Dedifferentiated amniotic fluid mesenchymal stem cell (primary cell): ENCODE results near the gene FCAMR.

Experiments
- DNase-seq: peaks from one replicate; pipeline ENCODE4 v3.0.0-alpha.2; 2016; ENCODE audit errors: extremely low spot score

Gene FCAMR

DNA sequence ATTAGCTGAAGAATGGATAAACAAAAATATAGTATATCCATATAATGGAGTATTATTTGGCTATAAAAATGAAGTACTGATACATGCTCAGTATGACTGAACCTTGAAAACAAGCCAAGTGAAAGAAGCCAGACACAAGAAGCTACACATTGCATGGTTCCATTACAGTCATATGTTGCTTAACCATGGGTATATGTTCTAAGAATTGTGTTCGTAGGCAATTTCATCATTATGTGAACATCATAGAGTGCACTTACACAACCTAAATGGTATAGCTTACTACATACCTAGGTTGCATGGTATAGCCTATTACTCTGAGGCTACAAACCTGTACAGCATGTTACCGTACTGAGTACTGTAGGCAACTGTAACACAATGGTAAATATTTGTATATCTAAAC is 28.6 kb upstream of the FCAMR start:
- DNase-seq, result no peak

DNA sequence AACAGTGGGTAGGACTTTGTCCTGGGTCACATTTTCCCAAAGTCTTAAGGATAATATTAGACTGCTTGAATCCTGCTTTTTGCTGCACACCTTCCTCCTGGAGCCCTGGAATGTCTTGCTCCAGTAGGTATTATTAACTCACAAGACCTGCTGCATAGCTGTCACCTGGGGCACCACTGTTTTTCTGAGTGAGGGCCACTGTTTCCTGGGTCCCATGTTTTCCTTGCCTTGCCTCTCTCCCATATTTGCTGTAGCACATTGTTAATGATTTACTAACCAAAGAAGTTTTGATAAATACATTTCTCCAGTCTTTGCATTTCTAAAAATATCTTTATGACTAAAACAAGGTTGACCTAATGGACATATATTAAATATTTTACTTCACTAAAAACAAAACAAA is 22.5 kb upstream of the FCAMR start:
- DNase-seq, result no peak

DNA sequence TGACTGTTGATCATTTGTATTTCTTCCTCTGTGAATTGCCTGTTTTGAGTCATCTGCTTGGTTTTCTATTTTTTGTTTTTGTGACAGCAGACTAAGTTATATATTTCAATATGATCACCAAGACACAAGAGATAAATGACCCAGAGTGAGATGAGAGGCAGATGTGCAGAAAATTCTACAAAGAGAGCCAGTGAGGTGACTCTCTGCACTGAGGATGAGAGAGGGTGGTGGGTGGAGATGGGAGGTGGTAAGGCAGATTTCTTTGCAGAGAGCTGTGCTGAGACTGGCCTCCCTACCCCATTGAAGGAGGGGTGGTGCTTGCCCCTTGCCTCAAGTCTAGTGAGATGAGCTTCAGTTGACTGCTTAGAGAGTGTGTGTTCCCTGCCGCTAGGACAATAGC is 17.6 kb upstream of the FCAMR start:
- no peak for DNase-seq

DNA sequence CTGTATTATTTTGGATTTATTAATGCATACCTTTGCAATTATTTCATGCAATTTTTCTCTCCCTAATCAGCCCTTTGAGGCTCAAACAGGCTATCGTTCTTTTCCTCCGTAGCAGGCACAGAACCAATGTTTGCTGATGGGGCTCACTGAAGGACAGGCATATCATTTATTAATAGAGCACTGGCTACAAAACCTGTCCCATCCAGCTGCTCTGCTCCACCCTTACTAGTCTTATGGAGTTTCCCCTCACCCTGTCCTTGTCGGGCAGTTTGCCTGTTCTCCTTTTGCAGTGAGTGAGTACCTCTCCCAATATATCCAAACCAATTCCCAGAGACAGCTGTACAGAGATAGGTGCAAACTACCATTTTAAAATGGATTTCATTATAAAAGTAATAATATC is 16.6 kb upstream of the FCAMR start:
- no peak for DNase-seq

DNA sequence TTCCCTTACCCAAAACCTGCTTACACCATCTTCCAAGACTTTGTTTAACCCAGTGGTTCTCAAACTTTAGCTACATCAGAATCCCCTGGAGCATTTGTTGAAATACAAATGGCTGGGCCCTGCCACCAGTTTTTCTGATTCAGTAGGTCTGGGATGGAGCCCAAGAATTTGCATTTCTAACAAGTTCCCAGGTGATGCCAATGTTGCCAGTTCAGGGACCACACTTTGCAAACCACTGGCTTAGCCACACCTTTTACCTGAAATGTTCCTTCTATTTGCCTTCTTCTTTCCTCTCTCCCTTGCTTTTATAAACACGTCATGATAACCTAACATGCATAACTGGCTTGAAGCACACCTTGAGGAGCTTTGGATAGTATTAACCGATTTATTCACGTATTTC is 16.1 kb upstream of the FCAMR start:
- DNase-seq, result no peak

DNA sequence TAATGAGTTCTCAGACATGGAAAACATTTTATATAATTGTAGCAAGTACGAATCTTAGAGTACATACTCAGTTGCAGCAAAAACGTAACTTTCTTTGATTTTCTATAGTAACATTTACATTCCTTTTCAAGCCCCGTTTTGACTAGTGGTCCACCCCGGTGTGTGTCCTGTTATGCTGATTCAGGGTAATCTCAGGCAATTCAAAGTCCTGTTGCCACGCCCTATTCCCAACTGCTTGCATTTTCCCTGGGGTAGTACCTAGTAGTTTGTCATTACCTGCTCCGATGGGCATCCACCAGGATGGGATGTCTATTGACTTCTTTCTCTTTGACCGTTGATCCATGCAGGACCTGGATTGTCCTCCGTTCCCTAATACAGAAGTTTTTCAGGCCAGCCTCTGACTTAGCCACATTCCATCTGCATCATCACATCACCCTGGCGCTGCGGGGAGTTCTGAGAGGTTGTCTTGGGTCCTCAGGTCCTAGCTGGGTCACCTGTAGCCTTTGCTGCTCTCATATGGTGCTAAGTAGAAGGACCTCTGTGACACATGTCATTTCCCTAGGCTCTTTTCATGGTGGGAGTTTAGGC is 15.0 kb upstream of the FCAMR start:
- DNase-seq, result no peak

DNA sequence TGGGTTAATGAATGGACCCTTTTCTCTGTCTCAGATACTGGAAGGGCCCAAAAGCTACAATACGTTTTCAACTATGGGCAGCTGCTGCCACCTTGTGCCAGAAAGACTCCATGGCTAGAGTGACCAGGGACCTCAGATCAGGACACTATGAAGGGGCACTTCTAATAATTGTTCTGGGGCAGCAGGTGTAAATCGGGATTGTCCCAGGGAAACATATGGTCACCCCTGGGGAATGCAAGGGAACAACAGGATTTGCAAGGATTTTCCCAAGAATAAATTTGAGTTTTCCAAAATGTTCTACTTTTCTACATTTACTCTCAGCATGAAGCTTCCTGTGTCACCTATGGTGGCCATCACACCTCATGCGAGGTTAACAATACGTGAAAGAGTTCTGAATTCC is 12.0 kb upstream of the FCAMR start:
- DNase-seq, result peak; percentile 49

DNA sequence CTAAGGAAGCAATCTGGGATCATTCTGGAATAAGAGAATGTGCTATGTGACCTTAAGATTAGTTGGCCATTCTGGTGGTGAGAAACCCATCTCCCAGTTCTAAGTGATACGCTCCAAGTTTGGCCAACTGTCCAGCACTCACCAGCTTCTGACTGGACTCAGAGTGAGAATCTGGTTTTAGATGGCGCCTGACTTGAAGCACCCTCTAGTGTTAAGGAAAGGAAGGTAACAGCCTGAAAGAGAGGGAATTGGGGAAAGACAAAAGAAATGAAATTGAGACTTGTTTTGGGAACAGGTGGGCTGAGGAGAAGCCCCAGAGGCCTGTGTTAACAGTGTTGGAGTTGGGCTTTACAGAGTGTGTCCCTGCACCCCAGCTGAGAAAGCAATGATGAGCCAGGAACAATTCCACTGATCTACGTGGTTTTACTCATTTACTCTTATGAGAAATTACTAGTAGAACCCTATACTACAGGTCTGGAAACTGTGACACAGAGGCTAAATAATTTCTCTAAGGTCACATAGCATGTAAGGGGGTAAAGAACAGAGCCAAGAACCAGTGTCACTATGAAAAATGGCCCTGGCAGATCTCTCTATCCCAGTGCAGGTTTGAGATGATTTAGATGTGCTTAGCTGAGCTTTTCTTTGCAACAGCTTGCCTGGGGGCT is 9.3 kb upstream of the FCAMR start:
- no peak for DNase-seq

DNA sequence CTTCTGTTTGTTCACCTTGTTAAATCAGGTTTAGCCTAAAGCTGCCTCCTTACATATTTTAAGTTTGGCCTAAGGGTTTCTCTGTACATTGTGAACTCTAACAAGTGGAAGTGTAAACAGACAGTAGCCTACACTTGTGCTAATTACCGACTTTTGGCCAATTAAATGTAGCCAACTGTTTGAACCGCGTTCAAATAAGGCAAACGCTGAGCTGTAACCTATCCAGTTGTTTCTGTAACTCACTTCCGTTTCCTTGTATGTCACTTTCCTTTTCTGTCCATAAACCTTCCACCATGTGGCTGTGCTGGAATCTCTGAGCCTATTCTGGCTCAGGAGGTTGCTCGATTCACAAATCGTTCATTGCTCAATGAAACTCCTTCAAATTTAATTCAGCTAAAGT is 8.0 kb upstream of the FCAMR start:
- DNase-seq, result no peak

DNA sequence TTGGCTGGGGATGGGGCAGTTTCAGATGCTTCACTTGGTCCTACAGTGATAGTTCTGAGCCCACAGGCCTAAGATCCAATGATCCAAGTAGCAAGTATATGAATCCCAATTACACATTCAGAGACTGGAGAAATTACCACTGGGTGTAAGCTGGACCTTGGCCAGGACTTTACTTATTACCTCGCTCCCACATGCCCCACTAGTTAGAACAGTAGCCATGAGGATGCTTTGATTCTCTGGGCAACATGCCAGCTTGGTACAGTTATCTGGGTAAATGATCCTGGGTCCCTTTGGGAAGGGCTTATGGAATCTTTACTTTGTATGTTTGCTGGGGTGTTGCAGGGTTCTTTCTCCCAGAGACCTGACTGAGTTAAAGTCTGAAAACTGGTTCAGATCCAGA is 5.0 kb upstream of the FCAMR start:
- no peak for DNase-seq

DNA sequence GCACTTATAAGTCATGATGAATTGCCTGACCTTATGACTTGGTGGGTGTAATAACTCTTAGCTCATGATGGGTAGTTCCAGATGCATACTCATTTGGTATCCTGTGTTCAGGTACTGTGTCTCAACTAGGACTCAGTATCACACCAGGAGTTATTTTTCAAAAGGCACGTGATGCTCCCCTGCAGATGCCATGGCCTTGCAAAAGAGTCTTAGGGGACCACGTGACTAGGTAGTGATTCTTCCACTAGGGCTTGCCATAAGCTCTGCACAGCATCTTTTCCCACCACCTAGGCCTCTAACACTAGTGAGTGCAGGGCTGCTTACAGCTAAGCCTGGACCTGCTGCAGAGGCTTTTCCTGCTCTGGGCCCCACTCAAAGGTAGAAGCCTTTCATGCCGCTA is 3.9 kb upstream of the FCAMR start:
- no peak for DNase-seq

DNA sequence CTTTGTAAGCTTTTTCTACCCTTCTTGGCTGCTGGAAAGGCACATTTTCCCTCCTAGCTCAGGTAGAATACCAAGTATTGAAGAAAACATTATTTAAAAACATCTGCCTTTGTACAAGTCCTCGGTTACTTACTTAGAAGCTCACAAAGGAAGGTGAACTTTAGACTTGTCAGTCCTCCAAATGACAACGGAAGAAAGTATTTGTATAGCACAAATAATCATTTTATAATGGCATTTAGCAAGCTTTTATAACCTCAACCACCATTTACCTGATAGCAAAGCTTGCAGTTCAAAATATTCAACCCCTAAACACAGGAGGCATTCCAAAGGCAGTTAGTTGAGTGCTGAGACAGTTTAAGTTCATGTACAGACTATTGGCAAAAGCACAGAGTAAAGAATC is 2.5 kb upstream of the FCAMR start:
- DNase-seq, result no peak

DNA sequence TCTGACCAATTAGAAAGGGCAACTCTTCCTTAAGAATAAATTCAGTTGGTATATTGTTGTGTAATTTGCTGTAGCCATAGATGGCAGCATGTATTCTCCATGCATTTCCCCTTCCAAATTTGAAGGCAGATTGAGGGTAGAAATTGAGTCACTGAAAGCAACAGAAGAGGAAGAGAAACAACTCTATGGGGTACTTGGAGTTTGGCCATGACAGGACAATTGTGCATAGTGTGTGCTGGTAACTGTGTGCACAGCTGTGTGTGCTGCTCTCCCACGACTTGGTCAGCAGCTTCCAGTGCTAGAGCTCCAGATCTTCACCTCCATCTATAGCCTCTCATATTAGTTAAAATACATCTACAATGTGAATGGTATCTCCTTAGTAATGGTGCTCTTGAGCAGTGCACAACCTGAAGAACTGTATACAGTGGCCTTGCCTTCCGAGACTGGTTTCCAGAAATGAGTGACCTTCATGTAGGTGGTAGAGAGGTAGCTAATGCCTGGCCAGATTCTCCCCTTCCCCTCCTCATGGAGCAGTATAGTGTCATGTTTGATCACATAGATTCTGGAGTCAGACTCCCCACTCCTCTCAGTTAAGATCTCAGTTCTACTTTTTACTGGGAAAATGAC is 882 bp upstream of the FCAMR start:
- DNase-seq, result no peak

DNA sequence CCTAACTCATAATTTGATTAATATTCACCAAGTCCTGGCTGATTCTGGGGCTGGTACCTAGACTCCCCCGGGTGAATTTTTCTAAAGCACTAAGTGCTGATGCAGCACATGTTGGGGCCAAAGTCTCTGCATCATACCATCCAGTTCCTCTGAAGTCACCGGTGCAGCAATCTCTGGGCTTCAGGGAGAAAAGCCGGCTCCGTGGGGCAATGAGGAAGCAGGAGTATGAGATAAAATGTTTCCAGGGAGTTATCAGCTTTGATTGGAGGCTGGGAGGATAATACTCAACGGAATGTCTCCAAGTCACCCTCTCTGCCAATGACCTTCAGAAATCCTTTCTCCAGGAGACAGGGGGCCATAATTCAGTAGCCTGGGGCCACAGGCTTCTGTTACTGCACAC is 1.2 kb downstream of the FCAMR start:
- DNase-seq, result no peak

DNA sequence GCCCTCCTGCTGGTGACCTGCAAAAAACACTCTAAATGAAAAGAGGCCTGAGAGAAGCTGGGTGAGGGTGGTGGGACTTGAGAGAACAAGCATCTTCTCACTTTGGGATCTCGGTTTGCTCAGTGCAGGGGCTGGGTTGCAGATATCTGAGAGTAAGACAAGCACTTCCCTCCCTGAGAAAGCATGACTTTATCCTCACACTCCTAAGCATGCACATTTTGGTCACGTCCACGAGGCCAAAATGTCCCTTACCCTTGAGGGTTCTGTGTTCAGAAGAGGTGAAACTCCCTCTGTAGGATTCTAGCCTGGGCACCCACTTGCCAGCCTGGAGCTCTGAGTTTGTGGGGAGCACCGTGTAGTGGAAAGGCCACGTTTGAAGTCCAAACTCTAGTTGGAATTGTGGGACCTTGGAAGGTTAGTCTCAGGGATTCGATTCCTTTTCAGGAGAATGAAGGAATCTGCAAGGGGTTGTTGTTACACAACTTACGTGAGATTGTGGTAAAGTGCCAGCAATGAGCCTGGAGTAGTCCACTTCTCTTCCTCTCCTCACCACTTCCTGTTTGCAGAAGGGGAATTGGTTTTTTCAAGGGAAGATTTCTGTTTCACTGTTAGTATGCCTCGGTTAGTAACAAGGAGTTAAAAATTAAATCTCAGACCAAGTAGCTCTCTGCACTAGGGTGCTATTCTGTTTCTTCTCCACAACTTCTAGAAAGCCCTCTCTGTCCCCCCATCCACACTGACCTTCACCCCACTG is 3.0 kb downstream of the FCAMR start:
- DNase-seq, result no peak

DNA sequence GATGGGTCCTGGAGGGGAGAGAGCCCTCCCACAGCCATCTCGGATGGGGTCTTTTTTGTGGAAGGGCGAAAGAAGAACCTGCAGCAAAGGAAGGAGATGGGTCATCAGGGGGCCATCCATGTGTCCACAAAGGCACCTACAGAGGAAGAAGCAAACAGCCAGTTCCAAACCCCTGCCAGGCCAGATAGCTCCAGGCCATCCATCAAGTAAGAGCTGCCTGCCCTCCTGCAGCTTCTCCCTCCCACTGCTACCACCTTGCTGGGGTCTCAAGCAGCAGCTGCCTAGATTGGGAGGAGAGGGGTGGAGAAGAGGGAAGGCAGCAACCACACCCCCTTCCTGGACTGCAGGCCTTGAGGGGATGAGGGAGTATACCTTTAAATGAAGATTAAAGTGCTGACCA is 4.5 kb downstream of the FCAMR start:
- DNase-seq, result no peak

DNA sequence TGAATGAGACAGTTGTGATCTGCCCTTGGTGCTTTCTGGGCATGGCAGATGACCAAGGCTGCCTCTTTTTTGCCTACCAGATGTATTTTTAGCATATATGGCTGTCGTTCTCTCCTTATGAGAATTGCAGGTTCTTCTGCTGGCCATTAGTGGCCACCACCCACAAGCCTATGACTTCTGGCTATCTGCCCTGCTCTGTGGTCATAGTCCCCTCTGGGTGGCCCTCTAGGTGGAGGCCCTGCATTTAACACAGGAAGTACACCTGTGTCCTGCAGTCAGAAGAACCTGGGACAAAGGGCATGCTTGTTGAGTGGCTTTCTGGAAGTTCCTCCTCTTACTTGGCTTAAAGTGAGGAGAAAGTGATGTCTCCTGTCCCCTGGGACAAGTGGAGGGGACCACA is 6.5 kb downstream of the FCAMR start:
- no peak for DNase-seq

DNA sequence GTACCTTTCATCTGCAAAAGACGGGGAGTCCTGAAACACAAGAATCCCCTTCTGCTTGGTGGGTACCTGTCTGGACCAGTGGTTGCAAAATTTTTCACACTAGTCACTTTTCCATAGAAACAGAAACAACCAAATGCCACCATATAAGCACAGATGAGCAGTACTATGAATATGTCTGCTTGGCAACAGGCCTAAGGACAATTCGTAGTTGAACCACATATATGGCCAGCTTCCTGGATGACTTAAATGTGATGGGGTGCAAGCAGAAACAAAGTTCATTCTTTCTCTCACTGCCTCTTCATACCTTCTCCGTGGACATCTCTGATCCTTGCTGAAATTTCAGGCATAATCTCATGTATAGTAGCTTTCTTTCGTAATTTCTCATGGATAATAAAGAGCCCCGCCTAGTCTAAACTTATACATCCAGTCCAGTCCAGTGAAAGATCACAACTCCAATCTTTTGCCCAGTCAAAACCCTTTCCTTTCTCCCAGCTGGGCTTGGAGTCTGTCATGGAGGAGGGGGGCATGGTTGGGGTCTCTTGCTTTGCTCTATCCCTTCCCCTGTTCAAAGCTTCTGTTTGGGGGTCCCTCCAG is 7.0 kb downstream of the FCAMR start:
- DNase-seq, result no peak

DNA sequence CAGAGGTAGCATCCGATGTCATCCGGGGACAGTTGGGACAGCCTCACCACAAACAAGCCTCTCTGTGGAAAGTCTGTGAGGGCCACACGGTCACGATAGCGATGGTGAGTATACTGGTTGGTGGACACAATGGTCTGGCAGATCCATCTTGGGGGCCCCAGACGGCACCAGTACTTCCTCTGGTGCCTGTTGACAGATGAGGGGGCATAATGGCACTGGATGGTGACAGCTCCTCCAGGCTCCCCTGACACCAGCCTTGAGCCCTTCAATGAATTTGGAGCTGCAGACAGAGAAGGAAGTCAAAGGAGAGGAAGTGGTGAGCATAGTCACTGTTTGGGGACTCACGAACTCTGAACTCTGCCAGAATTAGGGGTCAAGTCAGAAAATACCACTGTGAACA is 8.0 kb downstream of the FCAMR start:
- no peak for DNase-seq

DNA sequence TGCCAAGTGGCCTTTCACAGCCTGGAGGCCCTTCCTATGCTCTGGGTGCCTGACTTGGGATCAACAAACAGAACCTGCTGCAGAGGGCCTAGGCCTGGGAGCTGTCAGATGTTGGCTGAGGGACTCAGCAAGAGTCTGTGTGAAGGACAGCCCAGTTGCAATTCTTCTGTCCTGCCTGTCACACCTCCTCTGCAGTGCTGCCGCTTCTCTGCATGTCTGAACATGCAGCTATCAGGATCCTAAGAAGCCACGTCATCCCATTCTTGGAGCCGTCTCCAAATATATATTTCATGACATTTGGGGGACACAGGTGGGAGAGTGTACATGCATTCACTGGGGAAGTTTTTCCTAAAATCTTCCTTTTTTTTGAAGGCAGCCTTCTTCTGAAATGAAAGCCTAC is 8.6 kb downstream of the FCAMR start:
- no peak for DNase-seq

DNA sequence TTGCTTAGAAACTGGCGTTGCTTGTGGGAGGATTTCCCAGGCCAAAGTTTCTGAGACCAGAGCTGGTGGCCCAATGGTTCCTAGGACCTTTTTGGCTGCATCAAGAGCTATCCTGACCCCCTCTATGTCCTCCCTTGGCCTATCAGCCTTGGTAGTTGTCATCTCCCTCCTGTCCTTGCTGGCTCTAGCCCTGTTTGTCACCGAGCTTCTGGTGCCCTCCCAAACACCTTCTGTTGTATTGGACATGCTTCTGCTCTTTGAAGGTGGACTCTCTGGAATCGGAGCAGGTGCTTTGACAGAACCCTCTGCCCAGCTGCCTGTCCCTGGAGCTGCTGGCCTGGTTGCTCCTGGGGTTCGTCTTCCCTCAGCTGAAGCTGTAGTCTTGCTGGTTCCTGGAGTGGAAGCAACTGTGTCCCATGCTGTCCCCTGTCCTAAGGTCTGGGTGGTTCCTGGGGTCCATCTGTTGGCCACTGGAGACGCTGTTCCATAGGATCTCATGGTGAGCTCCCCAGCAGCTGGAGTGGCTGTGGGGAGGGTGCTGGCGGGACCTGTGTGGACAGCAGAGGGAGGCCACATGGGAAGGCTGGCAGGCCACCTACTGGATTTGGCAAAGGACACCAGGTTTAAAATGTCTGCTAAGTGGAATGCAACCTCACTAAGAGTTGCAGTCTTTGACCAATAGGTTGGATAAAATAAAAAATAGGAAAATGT is 9.4 kb downstream of the FCAMR start:
- DNase-seq, result no peak

DNA sequence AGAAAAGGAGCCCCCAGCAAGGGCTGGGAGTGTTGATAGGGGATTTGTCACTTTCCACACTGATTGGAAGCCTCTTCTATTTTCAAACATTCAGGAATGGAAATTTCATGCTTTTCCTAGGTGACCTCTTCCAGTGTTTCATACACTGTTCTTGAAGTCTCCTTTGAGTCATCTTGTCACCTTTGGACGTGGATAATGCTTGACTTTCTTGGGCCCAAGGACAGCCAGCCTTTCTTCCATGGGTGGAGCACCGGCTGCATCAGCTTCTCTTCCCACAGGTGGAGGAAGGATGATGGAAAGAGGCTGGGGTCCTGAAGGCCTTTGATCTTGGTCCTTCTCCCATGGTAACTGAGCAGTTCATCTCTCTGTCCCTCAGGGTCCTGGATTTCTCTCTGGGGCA is 12.1 kb downstream of the FCAMR start:
- DNase-seq, result no peak
